HG02588 (cell line): ENCODE data around the gene ESYT1.

Experiments
- ATAC-seq: cut with Tn5 transposase; IDR thresholded peaks from one replicate; pipeline ENCODE4 v1.9.1; 2021; ENCODE audit warnings: mild to moderate bottlenecking, moderate library complexity; ENCODE audit not compliant: unreplicated experiment

The ESYT1 gene

DNA sequence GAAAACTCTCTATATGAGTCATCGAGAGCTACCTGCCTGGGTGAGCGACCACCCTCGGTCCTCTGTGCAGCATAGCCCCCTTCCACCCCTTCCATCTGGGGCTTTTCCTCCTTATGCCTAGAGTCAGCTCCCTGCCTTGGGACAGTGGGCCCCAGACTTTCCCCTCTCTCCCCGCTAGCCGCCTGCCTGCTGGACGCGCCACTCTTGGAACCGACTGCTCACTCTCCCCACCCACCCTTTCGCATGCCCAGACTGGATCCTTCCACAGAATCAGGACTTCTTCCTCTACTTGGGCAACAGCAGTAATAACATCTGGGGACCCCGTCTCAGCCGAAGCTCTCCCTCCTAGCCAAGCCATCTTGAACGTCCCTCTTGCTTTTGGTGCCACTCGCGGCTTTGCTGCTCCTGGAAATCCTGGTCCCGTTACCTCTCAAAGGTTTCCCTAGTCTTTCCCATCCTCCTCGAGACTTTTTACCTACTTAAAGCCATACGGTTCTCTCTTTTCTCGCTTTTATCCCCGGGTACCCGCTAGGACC is 671 bp downstream of the ESYT1 start:
- no peak for ATAC-seq

DNA sequence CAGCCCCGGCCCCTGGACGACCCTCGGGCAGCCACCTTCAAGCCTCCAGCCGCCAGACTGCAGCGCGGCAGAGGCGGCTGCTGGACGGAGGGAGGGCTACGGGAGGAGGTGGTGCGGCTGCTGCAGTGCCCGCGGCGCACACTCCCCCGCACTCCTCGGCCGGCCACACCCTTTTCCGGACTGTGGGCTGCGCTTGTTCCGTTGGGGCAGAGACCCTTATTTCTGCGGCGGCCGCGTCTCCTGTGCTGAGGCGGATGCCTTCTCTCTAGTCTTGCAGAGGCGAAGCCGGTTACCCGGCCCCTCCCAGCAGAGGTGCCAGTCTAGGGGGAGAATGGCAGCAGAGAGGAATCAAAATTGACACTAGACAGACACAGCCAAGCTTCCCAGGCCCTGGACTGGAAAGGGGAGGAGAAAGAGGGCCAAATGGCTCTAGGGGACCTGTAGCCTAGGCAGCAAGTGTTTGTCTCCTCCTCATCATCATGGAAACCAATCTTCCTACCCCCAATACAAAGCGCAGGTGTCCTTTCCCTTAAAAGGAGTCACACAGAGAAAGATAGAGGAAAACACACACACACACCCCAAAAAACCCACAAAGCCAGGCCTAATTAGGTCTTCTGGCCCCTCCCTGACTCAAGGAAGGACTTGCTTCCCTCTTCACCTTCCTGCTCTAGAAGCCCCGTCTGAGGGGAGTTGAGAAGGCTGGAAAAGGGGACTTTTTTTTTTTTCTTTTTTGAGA is 1.3 kb downstream of the ESYT1 start:
- ATAC-seq, result no peak

DNA sequence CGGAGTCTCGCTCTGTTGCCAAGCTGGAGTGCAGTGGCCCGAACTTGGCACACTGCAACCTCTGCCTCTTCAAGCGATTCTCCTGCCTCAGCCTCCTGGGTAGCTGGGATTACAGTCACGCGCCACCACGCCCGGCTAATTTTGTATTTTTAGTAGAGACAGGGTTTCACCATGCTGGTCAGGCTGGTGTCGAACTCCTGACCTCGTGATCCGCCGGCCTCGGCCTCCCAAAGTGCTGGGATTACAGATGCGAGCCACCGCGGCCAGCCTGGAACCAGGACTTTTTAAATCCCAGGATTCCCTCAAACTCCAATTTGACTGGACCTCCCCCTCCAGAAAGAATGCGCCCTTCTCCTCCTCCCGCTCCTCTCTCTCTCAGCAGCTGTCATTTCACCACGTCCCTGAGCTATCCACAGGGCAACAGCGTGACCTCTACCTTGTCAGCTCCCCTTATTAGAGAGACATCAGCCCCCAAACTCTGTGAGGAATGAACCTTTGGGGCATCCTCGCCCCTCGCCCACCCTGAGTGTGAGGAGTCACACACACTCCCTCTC is 2.0 kb downstream of the ESYT1 start:
- no peak for ATAC-seq

- ATAC-seq, result no peak
Observed at GRCh38 chr12:56130876-56131275, 2.8 kb downstream of the ESYT1 start.

GRCh38 chr12:56134897-56135296 is 6.8 kb downstream of the ESYT1 start:
- ATAC-seq, result no peak

- no peak for ATAC-seq
Observed at GRCh38 chr12:56137853-56138571, 9.9 kb downstream of the ESYT1 start.

DNA sequence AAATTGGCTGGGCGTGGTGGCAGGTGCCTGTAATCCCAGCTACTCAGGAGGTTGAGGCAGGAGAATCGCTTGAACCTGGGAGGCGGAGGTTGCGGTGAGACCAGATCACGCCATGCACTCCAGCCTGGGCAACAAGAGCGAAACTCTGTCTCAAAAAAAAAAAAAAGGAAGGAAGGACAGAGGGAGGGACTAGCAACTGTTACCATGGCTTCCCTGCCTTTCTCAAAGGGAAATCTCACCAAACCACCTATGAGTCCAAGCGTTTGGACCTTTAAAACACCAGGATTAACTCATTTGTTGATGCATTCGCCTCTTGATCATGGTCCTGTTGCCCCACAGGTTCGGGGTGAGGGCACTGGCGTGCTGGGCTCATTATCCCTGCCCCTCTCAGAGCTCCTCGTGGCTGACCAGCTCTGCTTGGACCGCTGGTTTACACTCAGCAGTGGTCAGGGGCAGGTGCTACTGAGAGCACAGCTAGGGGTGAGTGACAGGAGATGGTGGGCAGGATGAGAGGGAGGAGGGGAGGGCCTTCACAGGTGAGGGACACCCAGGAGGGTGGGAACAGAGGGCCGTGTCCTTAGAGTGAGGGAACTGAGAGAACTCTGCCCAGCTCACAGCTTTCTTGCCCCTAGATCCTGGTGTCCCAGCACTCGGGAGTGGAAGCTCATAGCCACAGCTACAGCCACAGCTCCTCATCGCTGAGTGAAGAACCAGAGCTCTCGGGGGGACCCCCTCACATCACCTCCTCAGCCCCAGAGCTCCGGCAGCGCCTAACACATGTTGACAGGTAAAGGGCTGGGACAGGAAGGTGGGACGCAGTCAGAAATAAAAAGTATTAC is 14.1 kb downstream of the ESYT1 start:
- no peak for ATAC-seq

DNA sequence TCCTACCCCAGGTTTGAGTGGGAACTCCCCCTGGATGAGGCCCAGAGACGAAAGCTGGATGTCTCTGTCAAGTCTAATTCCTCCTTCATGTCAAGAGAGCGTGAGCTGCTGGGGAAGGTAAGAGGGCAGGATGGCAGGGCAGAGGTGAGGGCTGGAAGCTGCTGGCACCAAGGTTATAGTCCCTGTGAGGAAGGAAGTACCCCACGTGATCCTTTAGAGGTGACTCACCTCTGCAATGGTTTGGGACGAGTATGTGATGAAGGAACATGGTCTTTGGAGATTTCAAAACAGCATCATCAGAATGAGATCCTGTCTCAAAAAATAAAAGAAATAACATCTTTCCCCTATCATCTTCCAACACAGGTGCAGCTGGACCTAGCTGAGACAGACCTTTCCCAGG is 15.2 kb downstream of the ESYT1 start:
- no peak for ATAC-seq

DNA sequence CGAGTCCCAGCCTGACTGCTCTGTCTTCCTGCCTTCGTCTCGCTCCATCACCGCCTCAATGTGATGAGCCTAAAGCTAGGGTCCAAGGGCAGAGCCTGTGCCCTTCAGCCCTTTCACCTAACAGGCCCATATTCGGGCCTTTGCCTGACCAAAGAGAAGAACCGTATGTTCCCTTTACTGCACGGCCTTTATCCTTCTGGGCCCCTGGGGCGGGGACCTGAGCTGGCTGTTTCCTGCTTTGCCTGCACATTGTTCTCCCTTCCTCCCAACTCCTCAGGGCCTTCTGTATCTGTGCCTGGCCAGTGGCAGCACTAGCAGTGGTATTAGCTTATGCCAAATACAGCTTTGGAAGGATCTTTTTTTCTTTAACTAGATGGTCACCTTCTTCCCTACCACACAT is 15.8 kb downstream of the ESYT1 start:
- no peak for ATAC-seq

GRCh38 chr12:56145217-56145616 is 17.1 kb downstream of the ESYT1 start:
- no peak for ATAC-seq

DNA sequence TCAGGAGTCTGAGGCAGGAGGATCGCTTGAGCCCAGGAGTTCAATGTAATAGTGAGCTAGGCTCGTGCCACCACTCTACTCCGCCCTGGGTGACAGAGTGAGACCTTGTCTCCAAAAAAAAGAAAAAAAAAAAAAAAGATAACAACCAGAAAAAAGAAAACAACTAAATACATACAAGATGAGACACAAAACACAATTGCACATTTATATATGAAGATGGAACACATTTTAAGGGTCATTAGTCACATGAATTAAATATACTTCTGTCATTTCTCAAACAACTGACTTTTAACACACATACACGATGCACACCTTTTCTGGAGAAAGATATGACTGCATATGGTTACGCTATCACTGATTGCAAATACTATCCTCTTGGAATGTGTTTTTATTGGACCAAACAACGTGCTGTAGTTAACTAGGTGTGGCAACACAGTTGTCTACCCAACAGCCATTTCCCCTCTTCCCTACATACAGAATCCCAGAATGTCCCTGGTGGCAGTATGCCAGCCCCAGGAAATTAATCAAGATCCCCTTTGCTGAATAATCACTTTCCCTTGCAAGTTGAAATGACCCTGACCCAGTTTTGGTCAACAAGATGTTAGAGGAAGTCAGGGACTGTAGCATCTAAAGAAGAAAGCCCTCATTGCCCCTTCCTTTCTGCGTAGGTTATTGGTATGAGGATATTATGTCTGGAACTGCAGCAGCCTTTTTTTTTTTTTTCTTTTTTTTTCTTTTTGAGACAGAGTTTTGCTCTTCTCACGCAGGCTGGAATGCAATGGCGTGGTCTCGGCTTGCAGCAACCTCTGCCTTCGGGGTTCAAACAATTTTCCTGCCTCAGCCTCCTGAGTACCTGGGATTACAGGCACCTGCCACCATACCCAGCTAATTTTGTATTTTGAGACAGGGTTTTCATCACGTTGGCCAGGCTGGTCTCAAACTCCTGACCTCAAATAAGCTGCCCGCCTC is 18.7 kb downstream of the ESYT1 start:
- no peak for ATAC-seq

GRCh38 chr12:56150563-56150962 is 22.5 kb downstream of the ESYT1 start:
- no peak for ATAC-seq

GRCh38 chr12:56151672-56152131 is 23.6 kb downstream of the ESYT1 start:
- peak; percentile 42 for ATAC-seq

- peak; percentile 89 for ATAC-seq
Observed at GRCh38 chr12:56152132-56152755, 24.2 kb downstream of the ESYT1 start, which contains the start of gene MYL6B. TSS of gene MYL6B (plus strand) at chr12:56152587. CDS start at chr12:56153919, 1,332 bp downstream.

- ATAC-seq, result no peak
Observed at GRCh38 chr12:56152756-56153677, 24.9 kb downstream of the ESYT1 start.

GRCh38 chr12:56153678-56154065 is 25.6 kb downstream of the ESYT1 start:
- ATAC-seq, result no peak

GRCh38 chr12:56154246-56154771 is 26.2 kb downstream of the ESYT1 start:
- no peak for ATAC-seq

GRCh38 chr12:56154818-56155217 is 26.8 kb downstream of the ESYT1 start:
- no peak for ATAC-seq
